Stimulated activated CD4-positive, alpha-beta T cell treated with anti-CD3 and anti-CD28 coated beads, TNF-alpha, amount 100 ng/mL, for 48 hours (primary cell): ENCODE data around the gene AJM1.
A peak's percentile ranks its signal among the peaks of the same experiment; 100 is the strongest.

Experiments used
- DNase-seq, 3 donors: peaks; one replicate each; pipeline ENCODE4 v3.0.0-alpha.2; 2020; ENCODE audit warnings: low read depth in 3 of 3

The AJM1 gene

GRCh38 chr9:136844761-136845464 is 2.6 kb downstream of the AJM1 start:
- no peak for DNase-seq

GRCh38 chr9:136845465-136846260 is 3.4 kb downstream of the AJM1 start:
- no peak for DNase-seq

GRCh38 chr9:136846376-136847087 is 4.3 kb downstream of the AJM1 start:
- no peak for DNase-seq

GRCh38 chr9:136847088-136847825 is 5.0 kb downstream of the AJM1 start:
- no peak for DNase-seq

- peak; percentile 78 to 86 (median 79) for DNase-seq
Measured at GRCh38 chr9:136847826-136848392, 5.6 kb downstream of the AJM1 start.

GRCh38 chr9:136848393-136849037 is 6.2 kb downstream of the AJM1 start:
- DNase-seq, result no peak

DNA sequence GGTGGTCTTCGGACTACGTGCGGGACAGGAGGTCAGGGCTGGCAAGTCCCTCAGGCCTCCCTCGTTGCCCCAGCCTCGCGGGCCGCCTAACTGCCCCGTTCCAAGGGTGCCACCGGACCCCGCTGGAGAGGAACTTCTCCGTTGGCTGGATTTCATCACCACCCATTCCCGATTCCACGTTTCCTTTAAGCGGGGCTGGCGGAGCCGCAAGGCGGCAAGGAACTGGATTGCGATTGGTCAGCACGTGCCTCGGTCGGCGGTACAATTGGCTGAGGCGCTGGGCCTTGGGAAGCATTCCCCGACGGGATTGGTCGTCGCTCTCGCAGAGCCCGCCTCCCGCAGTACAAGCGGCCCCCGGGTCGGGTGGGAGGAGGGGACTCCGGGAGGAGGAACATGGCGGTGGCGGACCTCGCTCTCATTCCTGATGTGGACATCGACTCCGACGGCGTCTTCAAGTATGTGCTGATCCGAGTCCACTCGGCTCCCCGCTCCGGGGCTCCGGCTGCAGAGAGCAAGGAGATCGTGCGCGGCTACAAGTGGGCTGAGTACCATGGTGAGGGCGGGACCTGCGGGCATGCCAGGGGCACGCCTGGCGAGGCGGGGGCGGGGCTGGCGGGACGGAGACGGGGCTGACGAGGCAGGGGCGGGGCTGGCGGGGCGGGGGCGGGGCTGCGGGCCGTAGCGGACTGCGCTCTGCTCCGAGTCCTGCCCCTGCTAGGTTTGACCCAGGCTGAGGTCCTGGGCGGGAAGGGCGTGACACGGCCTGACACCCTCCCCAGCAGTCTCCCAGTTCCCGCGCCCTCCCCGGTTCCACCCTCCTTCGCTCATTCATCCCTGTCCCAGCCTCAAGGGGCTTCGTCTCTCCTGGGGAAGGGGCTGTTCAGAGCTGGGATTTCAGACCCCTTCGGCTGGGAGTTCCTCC is 7.0 kb downstream of the AJM1 start, which contains the start of gene PHPT1:
PHPT1 (plus strand) TSS at position 372 of the 922 bp plus-strand sequence; CDS start at position 394, 22 bp downstream.
- peak; percentile 92 to 95 (median 95) for DNase-seq

DNA sequence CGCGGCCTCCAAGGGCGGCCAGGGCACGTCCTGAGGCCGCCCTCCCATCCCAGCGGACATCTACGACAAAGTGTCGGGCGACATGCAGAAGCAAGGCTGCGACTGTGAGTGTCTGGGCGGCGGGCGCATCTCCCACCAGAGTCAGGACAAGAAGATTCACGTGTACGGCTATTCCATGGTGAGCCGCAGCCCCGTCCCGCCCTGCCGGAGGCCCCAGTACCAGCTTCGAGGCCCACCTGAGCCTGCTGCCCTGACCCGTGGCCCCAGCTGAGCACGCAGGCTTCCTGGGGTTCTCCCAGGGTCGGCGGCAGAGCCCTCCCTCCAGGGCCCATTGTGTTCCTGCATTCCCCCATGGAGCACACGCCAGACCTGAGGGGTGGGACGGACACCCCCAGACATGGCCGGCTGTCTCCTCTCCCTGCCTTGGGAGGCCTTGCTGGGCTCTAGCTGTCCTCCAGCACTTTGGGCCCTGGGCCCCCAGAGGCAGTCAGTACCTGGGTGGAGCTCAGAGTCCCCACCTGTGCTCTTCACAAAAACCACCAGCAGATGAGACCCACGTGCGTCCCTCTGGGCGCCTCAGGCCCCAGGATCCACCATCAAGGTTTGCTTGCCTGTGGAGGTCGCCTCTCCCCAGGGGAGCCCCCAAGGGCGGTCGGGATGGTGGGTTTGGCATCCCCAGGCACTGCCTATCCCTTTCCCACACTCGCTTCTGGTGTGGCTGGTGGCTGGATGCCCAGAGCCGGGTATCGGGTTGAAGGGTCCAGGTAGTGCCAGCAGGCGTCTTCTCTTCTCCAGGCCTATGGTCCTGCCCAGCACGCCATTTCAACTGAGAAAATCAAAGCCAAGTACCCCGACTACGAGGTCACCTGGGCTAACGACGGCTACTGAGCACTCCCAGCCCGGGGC is 7.9 kb downstream of the AJM1 start:
- no peak for DNase-seq

DNA sequence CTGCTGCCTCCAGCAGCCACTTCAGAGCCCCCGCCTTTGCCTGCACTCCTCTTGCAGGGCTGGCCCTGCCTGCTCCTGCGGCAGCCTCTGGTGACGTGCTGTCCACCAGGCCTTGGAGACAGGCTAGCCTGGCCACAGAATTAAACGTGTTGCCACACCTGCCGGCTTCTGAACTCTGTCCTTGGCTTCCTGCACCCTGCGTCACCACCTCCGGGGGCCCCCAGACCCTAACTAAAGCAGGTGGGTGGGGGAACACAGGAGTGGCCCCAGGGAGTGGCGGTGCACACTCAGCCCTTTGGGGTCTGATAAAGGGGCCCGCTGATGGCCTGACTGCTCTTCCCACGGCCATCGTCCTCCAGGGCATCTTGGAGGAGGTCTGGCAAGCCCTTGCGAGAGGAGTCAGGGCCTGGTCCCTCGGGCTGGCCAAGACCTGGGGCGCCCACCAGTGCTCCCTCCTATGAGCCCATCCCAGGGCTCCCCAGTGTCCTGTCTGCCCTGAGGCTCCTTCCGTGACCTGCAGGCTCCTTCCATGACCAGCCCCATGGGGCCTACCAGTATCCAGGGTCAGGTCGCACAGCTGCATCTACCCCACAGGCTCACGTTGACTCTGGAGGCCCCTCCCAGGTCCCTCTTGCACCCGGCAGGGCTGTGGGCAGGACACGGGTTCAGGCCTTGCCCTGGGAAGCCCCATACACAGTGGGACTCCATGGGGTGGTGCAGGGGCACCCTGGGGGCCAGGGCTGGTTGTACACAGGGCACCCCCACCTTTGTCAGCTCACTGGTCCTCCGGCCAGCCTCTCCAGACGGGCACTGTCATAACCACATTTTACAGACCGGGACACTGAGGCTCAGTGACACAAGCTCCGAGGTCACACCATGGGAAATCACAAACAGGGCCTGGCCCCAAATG is 8.8 kb downstream of the AJM1 start:
- no peak for DNase-seq

- no peak for DNase-seq
Measured at GRCh38 chr9:136851941-136852663, 9.8 kb downstream of the AJM1 start, which contains the start of gene MAMDC4. MAMDC4 (plus strand) TSS chr9:136852346; CDS start chr9:136852417, 71 bp downstream.

DNA sequence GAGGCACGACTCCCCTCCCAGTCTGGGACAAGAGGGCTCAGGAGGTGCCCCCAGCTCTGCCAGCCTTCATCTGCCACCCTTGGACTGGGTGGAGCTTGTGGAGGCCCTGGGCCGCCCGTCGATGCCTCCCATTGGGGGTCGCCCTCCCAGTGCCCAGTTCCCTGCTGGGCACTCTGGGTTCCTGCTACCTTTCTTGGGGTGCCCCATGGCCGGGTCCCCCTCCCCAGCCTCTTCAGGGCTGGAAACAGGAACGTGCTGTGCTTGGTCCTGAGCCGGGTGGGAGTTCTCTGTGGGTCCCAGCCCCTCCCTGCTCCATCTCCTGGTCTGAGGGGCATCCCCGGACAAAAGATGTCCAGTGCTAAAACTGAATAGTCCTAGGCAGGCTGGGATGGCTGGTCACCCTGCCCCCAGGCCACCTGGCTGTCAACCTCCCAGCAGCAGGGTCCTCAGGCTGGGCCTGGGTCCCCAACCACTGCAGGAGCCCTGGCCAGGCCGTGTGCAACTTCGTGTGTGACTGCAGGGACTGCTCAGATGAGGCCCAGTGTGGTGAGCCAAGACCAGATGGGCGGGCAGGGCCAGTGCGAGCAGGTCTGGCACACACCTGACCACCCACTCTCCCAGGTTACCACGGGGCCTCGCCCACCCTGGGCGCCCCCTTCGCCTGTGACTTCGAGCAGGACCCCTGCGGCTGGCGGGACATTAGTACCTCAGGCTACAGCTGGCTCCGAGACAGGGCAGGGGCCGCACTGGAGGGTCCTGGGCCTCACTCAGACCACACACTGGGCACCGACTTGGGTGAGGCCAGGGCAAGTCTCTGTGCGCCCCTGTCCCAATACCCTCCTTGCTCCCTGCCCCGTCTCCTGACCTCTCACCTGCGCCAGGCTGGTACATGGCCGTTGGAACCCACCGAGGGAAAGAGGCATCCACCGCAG is 10.7 kb downstream of the AJM1 start:
- no peak for DNase-seq

DNA sequence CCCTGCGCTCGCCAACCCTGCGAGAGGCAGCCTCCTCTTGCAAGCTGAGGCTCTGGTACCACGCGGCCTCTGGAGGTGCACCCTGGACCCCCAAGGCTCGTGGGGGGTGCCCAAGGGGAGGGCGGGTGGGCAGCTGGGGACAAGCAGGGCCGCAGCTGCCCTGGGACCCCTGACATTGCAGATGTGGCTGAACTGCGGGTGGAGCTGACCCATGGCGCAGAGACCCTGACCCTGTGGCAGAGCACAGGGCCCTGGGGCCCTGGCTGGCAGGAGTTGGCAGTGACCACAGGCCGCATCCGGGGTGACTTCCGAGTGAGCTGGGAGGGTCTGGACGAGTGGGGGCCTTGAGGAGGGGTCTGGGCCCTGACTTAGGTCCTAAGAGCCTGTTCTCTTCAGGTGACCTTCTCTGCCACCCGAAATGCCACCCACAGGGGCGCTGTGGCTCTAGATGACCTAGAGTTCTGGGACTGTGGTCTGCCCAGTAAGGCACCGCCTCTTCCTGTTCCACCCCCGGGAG is 11.4 kb downstream of the AJM1 start:
- DNase-seq, result no peak

DNA sequence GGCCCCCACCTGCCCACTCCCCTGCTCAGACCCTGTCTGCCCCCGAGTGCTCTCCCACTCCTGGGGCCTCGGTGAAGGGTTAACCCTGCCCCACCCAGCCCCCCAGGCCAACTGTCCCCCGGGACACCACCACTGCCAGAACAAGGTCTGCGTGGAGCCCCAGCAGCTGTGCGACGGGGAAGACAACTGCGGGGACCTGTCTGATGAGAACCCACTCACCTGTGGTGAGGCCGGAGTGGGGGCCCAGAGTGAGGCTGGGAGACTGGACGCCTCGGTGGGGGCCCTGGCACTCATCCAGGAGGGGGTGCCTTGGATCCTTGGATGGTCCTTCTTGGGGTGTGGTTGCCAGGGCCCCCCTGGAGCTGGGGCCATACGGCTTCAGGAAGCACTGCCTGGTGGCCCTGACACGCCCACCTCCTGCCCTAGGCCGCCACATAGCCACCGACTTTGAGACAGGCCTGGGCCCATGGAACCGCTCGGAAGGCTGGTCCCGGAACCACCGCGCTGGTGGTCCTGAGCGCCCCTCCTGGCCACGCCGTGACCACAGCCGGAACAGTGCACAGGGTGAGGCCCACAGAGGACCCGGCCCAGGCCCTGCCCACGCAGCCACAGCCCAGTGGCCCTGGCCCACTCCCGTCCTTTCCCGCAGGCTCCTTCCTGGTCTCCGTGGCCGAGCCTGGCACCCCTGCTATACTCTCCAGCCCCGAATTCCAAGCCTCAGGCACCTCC is 12.0 kb downstream of the AJM1 start:
- no peak for DNase-seq

- no peak for DNase-seq
Measured at GRCh38 chr9:136854842-136855460, 12.7 kb downstream of the AJM1 start.
